ENCODE measurements around the gene USP31. TPM values are rescaled to one million over a fixed set of nuclear protein-coding genes. Genes with fewer than 3 reads are reported as not detected.
"Not testable (repeated sequence)": the region's sequence is repeated elsewhere in the genome, so short reads cannot be mapped to it uniquely, and the experiment has no call there.

The USP31 gene
- total RNA-seq, 1 experiment from 2014 or later, result 26.9 TPM

- POLR2A ChIA-PET, result no interaction called here
- peaks cover 61% of the 10 kb centered on the region for H3K36me3 Mint-ChIP-seq (ENCODE audit: insufficient read depth, unreplicated experiment)
Measured at GRCh38 chr16:23105309-23105708, 43.9 kb downstream of the USP31 start.

GRCh38 chr16:23104032-23104955 is 45.0 kb downstream of the USP31 start:
- Mint-ChIP-seq H3K36me3 (ENCODE audit: insufficient read depth, unreplicated experiment) (peaks cover 70% of the 10 kb centered on the region), H3K9me3 (ENCODE audit: unreplicated experiment) (no peaks in the 10 kb centered on the region), H3K27ac (ENCODE audit: low read depth, unreplicated experiment) (no peak overlapping the region), H3K27me3 (ENCODE audit: insufficient read depth, unreplicated experiment) (no peaks in the 10 kb centered on the region), H3K4me1 (ENCODE audit: insufficient read depth, unreplicated experiment) (peaks cover 8% of the 10 kb centered on the region), H3K4me3 (ENCODE audit: unreplicated experiment) (no peak overlapping the region)
- intact Hi-C loops (cut with micrococcal nuclease), result no loop called here
- DNase-seq (ENCODE audit: unreplicated experiment), result no peak
- ChIA-PET CTCF (interaction anchor here (0.8 kb wide), 1 partner anchor 10 kb away, joined by 3 read pairs; no protein-coding TSS in a partner anchor), POLR2A (interaction anchor here (0.8 kb wide), 1 partner anchor 454 kb away, joined by 5 read pairs; no protein-coding TSS in a partner anchor)
- TF ChIP-seq CTCF (IDR thresholded peaks at IDR 0.05; ENCODE audit: unreplicated experiment), result no peak
- BruUV-seq (replicated peaks), result no TSS peak

More at GRCh38 chr16:23105309-23105708, 43.9 kb downstream of the USP31 start:
- no peak overlapping the region for H3K27ac Mint-ChIP-seq (ENCODE audit: low read depth, unreplicated experiment)
- CTCF ChIA-PET, result no interaction called here
- no peak for DNase-seq (ENCODE audit: unreplicated experiment)
- peaks cover 11% of the 10 kb centered on the region for H3K4me1 Mint-ChIP-seq (ENCODE audit: insufficient read depth, unreplicated experiment)
- H3K27me3 Mint-ChIP-seq (ENCODE audit: insufficient read depth, unreplicated experiment), result no peaks in the 10 kb centered on the region
- H3K9me3 Mint-ChIP-seq (ENCODE audit: unreplicated experiment), result no peaks in the 10 kb centered on the region
- H3K4me3 Mint-ChIP-seq (ENCODE audit: unreplicated experiment), result no peak overlapping the region
- TF ChIP-seq CTCF (IDR thresholded peaks at IDR 0.05; ENCODE audit: unreplicated experiment), result no peak
- intact Hi-C loops (cut with micrococcal nuclease), result no loop called here
- BruUV-seq (replicated peaks), result no TSS peak

- Mint-ChIP-seq H3K4me3 (ENCODE audit: unreplicated experiment) (no peak overlapping the region), H3K36me3 (ENCODE audit: insufficient read depth, unreplicated experiment) (peaks cover 70% of the 10 kb centered on the region), H3K4me1 (ENCODE audit: insufficient read depth, unreplicated experiment) (peaks cover 8% of the 10 kb centered on the region), H3K27me3 (ENCODE audit: insufficient read depth, unreplicated experiment) (no peaks in the 10 kb centered on the region), H3K27ac (ENCODE audit: low read depth, unreplicated experiment) (no peak overlapping the region), H3K9me3 (ENCODE audit: unreplicated experiment) (no peaks in the 10 kb centered on the region)
- intact Hi-C loops (cut with micrococcal nuclease), result no loop called here
- DNase-seq (ENCODE audit: unreplicated experiment), result no peak
- ChIA-PET CTCF (no interaction called here), POLR2A (no interaction called here)
- no peak for TF ChIP-seq CTCF (IDR thresholded peaks at IDR 0.05; ENCODE audit: unreplicated experiment)
- no TSS peak for BruUV-seq (replicated peaks)
Measured at GRCh38 chr16:23103603-23104002, 45.6 kb downstream of the USP31 start.

- CTCF ChIA-PET, result interaction anchor here (1.2 to 1.9 kb wide), 2 partner anchors 41 to 334 kb away, joined by 3 to 6 read pairs; no protein-coding TSS in a partner anchor
- no peaks in the 10 kb centered on the region for H3K27me3 Mint-ChIP-seq (ENCODE audit: insufficient read depth, unreplicated experiment)
- no TSS peak for BruUV-seq (replicated peaks)
- H3K36me3 Mint-ChIP-seq (ENCODE audit: insufficient read depth, unreplicated experiment), result peaks cover 51% of the 10 kb centered on the region
- POLR2A ChIA-PET, result no interaction called here
- TF ChIP-seq CTCF (IDR thresholded peaks at IDR 0.05; ENCODE audit: unreplicated experiment), result no peak
- no peaks in the 10 kb centered on the region for H3K9me3 Mint-ChIP-seq (ENCODE audit: unreplicated experiment)
- no peak overlapping the region for H3K4me3 Mint-ChIP-seq (ENCODE audit: unreplicated experiment)
- no peak overlapping the region for H3K27ac Mint-ChIP-seq (ENCODE audit: low read depth, unreplicated experiment)
- intact Hi-C loops (cut with micrococcal nuclease), result no loop called here
- peaks cover 5% of the 10 kb centered on the region for H3K4me1 Mint-ChIP-seq (ENCODE audit: insufficient read depth, unreplicated experiment)
- DNase-seq (ENCODE audit: unreplicated experiment), result no peak
Measured at GRCh38 chr16:23101012-23101550, 48.2 kb downstream of the USP31 start.

GRCh38 chr16:23096450-23096849 is 52.8 kb downstream of the USP31 start:
- CTCF ChIA-PET; H3K27me3 Mint-ChIP-seq (ENCODE audit: insufficient read depth, unreplicated experiment); H3K27ac Mint-ChIP-seq (ENCODE audit: low read depth, unreplicated experiment); DNase-seq (ENCODE audit: unreplicated experiment); intact Hi-C loops (cut with micrococcal nuclease); H3K4me3 Mint-ChIP-seq (ENCODE audit: unreplicated experiment); BruUV-seq (replicated peaks); H3K9me3 Mint-ChIP-seq (ENCODE audit: unreplicated experiment): not testable (repeated sequence)
- POLR2A ChIA-PET, result interaction anchor here (0.6 to 0.7 kb wide), 2 partner anchors 54 to 429 kb away, joined by 3 read pairs; no protein-coding TSS in a partner anchor
- Mint-ChIP-seq H3K36me3 (ENCODE audit: insufficient read depth, unreplicated experiment) (peaks cover 26% of the 10 kb centered on the region), H3K4me1 (ENCODE audit: insufficient read depth, unreplicated experiment) (peaks cover 12% of the 10 kb centered on the region)

GRCh38 chr16:23094136-23094535 is 55.1 kb downstream of the USP31 start:
- Mint-ChIP-seq H3K36me3 (ENCODE audit: insufficient read depth, unreplicated experiment) (peaks cover 27% of the 10 kb centered on the region), H3K4me1 (ENCODE audit: insufficient read depth, unreplicated experiment) (peaks cover 16% of the 10 kb centered on the region)
- H3K27me3 Mint-ChIP-seq (ENCODE audit: insufficient read depth, unreplicated experiment); intact Hi-C loops (cut with micrococcal nuclease); BruUV-seq (replicated peaks); H3K27ac Mint-ChIP-seq (ENCODE audit: low read depth, unreplicated experiment); DNase-seq (ENCODE audit: unreplicated experiment); H3K4me3 Mint-ChIP-seq (ENCODE audit: unreplicated experiment); H3K9me3 Mint-ChIP-seq (ENCODE audit: unreplicated experiment): not testable (repeated sequence)
- ChIA-PET POLR2A (interaction anchor here (0.6 to 1.4 kb wide), 2 partner anchors 9 to 514 kb away, joined by 3 read pairs; no protein-coding TSS in a partner anchor), CTCF (interaction anchor here (0.8 to 1.7 kb wide), 3 partner anchors 10 to 340 kb away, joined by 3 to 6 read pairs (median 3); no protein-coding TSS in a partner anchor)
